HG03108 (cell line): ENCODE measurements around the gene PMM2.
A peak's percentile ranks its signal among the peaks of the same experiment; 100 is the strongest.

Source experiments
- ATAC-seq: cut with Tn5 transposase; IDR thresholded peaks from one replicate; pipeline ENCODE4 v1.9.1; 2021; ENCODE audit warnings: moderate library complexity; ENCODE audit not compliant: unreplicated experiment

PMM2 gene

DNA sequence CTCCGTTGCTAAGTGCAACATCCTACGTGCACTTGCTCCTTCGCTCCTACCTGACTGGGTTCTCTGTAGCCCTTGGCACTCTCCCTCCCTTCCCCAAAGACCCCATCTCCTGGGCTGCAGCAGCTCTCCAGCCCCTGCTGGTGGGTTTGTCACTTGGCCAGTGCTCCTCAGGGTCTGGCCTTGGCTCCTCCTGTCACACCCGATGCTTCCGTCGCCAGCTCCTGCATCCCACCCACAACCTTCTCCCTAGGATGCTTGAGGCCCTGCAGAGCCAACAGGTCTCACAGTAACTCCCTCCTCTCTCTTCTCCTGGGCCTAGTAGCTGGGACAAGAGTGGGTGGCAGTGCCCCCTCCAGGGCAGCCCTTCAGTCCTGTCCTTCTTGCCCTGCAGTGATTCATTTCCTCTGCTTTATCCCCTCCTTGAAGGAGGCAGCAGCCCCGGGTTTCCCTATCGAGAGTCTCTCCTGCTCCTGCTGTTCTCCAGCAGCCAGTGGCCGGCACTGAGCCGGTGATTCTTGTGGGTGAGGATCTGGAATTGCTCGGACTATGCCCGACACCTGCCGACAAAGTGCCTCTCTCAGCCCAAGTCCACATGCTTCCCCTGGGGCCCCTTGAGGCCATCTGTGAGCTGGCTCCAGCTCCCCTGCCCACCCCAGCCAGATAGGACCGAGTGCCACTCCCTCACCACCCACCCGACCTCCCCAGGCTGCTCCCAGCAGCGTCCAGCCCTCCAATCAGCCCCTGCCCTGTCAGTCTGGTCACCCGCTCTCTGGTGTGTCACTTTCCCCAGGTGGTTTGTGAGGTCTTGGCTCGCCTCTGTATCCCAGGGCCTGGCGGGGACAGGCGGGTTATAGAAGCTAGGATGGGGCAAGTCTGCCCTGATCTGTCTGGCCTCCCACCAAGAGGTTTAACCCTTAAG lies 88.3 kb downstream of the PMM2 start:
- ATAC-seq: no peak

DNA sequence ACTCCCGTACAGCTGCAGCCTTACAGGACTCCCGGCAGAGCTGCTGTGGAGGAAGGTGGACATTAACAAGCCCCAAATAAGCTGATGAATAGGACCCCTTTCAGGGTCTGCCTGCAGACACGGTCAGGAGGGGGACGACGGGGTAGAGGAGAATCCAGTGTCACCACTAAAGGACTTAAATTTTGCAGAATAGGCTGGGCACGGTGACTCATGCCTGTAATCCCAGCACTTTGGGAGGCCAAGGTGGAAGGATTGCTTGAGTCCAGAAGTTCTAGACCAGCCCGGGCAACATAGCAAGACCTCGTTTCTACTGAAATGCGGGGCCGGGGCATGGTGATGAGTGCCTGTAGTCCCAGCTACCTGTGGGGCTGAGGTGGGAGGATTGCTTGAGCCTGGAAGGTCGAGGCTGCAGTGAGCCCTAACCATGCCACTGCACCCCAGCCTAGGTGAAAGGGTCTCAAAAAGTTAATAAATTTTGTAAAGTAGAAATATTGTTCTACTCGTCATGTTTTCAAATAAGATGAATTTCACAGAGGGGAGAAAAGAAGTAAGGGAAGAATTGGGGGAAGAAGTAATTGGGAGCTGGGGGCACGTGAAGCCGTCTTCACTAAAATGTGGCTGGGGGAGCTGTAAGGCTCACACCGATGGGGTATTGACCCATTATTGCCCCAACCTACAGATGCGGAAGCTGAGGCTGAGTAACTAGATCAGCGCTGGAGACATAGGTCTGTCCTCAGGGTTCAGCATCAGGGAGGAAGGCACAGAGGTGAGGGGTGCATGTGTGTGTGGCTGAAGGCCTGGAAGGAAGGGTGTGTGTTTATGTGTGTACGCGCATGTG lies 89.2 kb downstream of the PMM2 start:
- no peak for ATAC-seq

DNA sequence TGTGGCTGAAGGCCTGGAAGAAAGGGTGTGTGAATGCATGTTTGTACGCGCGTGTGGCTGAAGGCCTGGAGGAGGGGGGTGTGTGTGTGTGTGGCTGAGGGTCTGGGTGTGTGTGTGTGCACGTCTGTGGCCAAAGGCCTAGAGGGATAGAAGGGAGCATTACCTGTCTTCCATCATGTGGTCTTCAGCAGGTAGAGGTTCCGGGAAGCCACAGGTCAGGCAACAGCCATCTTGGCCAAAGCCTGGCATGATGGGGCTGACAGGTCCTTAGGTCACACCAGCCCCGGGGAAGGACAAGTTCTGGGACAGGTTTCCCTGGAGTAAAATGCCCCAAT lies 89.8 kb downstream of the PMM2 start:
- ATAC-seq: no peak

DNA sequence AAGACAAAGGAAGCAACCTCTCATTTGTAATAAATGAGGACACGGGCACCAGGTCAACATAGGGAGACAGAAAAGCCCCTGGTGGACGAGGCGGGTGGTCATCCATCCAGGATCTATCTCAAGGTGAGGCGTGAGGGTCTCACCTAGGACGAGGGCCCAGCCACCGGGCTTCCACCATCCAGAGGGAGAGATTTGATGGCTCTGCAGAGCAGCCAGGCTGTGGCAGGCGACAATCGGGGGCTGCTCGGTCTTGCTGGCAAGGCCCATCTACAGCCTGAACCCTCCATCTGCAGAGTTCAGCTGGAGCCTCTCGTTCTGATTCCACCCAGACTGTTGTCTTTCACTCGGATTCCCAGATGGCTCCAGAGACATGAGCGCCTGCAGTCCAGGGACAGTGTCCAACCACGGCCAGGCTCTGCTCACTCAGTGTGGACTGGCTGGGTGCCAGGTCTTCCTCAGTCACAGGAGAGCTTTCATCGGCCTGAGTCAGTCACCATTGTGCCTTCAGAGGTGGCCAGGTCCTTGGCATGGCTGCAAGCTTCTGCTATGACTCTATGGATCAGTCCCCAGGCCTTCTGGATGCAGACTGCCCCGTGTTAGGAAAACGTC lies 90.4 kb downstream of the PMM2 start:
- no peak for ATAC-seq

DNA sequence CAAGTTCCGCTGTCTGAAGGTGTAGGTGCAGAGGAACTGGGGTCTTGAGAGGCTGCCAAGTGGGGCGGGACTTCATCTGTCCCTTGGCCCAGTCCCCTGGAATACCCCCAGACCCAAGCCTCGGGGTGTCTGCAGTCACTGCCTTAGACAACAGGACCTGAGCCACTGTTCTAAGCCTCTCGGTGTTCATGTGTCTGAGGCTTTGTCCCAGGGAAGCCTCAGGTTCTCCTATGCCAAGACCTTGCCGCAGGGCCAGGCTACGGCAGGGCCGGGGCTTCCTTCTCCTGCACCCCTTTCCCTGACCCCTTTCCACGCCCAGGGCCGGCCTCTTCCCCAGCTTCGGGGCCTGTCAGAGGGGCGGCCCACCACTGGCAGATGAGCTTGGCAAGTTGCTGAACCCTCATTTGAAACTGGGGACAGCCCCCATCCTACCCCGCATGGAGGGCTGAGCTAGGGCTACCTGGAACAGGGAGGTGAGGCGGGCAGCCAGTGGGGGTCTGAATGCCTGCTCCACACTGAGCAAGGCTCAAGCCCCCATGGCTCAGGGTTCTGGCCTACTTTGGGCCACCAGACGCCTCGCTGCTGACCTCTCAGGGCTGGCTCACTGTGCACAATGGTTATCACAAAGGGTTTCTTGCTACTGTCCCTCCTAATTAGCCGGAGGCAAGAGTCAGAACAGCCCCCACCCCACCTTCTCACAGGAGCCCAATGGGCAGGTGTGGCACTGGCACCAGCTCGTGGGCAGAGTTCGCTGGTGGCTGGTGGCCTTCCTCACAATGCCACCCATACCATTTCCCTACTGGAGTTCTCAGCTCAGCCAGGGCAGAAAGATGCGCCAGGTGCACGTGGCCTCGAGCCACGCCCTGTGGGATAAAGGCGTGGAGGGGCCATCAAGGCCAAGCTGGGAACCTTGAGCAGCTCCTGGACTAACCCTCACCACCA lies 91.6 kb downstream of the PMM2 start:
- no peak for ATAC-seq

DNA sequence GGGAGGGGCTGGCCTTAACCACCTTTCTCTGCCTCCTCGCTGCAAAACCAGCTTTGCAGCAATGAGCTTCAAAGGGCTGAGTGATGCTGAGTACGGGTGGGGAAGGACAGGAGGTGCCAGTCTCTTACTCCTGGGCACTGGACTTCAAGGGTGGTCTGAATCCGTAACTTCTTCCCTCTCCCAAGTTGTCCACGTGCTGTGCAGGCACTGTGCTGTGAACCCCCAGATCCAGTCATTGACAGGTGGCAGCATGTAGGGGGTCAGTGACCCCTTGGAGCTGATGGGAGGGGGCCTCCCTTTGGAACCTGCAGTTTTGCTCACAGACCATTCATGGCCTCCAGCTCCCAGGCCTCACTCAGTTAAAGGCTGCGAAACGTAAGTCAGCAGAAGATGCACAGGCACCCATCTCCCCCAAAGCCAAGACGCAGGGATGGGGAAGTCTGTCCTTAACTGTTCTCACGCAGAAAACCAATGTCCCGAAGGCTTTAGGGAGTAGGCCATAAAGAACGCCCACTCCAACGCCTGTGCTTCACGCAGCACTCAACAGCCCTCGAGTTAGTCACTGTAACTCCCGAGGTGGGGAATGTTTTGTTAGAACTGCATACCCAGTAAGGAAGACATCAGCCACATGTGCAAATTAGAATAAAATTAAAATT lies 92.4 kb downstream of the PMM2 start:
- ATAC-seq: no peak

DNA sequence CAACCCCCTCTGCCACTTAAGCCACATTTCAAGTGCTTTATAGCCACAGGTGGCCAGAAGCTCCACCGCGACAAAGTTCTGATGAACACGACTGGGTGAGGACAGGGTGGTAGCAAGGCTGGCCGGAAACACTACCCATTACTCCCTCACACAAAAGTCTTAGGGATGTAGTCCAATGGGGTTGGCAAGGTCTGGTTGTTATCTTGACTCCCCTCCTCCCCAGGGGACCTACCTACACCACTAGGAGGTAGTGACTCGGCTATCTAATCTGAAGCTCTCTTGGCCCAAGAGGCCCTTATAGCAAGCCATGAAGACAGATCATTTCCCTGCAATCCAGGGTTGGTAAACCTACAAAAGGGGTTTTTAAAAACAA lies 92.9 kb downstream of the PMM2 start:
- ATAC-seq: no peak

DNA sequence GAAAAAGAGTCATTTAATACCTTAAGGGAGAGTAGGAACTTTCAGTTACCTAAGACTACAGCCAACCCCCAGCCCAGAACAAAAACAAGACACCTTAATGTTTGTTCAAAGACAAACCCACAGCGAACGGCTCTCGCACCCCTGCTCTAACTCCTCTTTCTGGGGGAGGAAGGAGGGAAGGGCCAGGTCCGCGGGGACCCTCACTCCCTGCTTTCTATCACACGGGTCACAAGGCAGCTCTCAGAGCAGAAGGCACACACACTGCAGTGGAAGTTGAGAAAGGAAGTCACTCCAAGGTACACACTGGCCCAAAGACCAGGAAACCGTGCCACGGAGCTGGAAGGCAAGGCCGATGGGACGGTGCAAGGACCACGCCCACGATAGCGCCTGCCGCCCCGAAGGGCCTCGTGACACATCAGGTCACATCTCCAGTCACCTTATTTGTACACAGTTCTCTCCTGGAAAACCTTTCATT lies 94.5 kb downstream of the PMM2 start:
- peak; percentile 21 for ATAC-seq

DNA sequence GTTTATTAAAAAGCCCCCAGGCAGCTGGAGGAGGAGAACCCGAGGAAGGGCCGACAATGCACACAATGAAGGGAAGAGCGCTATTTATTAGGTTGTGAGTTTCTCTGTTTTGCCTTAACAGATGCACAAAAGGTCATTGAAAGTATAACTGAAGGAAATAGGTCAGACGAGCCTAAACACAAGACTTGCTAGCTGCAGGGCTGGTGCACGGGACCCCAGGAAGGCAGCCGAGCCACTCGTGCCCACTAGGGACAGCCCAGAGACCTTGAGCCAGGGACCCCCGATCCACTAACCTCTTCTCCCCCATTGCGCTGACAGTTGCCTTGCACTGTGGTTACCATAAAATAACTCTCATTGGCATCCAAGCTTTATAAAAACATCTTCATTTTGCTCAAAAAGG lies 95.8 kb downstream of the PMM2 start:
- ATAC-seq: no peak

DNA sequence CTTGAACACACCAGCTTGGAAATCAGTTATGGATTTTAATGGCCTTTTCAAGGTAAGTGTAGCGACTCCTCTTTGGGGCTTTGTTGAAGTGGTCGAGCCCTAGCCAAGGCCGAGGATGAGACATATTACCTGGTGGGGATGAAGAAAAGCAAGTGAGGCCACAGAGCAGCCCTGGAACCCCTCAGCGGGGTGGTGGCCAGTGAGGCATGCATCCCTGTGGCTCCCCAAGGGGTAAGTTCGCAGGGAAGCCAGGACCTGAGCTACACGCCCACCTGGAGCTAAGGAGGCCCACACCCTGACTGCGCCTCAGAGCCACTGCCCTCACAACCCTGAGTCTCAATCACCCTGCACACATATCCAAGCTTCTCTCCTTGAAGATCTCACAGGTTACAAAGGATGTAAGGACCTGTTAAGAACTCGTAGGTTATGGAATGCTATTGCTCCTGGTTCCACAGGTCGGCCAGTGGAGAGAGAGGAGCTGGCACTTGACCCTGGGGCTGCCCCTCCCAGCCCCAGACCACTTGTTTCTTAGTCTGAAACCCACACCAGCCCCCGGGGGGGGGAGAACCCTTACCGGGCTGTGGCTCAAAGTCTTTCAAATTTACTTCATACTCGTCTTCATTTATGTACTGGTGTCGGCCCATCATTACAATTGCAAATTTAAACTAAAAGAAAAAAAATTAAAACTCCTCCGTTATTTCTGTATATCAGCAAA lies 96.5 kb downstream of the PMM2 start:
- no peak for ATAC-seq

DNA sequence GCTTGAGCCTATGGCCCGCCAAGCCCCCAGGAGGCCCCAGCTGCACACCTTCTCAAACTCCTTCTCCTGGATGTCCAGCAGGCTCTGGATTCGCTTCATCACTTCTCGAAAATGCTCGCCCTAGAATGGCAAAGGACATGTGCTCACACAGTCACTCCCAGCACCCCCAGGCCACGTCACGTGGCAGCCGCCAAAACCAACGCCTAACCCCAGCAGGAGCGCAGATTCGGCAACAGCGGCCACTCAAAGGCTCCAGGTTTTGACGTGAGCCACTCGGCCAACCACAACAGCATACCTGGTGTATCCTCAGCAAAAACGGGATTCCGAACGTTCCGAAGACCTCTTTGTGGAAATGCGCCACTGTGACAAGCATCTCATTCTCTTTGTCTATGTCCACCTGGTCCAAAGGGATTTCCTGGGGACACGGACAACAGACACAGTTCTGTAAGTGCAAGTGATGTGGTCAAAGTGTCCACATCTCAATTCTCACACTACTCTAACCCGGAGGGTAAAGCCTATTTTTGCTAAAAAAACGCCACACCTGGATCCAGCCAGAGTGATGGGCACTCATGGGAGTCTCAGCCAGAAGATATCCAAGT lies 97.2 kb downstream of the PMM2 start:
- ATAC-seq: no peak

DNA sequence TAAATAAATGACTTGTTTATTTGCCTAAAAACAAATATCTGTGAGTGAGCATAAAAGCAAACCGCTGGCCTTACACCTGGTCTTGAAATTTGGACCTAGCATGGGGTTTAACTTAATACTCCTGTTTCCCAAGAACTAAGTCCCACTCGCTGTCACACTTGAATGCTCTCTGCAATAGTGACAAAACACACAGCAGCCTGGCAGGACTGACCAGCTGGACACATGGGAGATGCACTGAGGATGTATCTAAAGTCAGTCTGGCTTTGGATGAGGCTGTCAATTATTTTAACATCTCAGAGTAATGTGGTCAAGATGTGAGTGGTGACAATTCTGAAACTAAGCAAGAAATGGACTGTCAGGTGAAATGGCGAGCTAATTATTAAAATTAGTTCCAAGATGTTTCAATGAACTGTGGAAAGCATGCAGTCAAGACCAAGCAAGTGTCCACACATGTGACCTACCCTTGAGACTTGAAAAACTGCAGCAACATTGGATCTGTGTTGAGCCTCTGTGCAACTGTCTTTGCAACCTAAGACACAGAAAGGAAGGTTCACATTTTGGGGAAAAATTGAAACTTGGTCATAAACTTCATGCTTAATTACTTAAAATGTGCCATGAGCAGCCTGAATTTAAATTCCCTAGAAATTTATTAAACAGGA lies 101.2 kb downstream of the PMM2 start:
- ATAC-seq: no peak
